Ovary (tissue), 3 donors: ENCODE results near the gene AMFR.

Experiments used
- EP300 ChIP-seq: sonication (generic); formaldehyde crosslinking; IDR thresholded peaks from one replicate; pipeline ENCODE4 v1.6.1; 2017; ENCODE audit warnings: antibody characterized with exemption
- TF ChIP-seq, protein P1 (sequence below), 3 donors: fragments of 450-650 bp in 2 of 3; fragments of 200-600 bp in 1 of 3; IDR thresholded peaks; one replicate each; pipeline versions ENCODE4 v1.5.1 to v1.8.0; 2016 to 2022; ENCODE audit warnings: antibody characterized with exemption in 3 of 3, mild to moderate bottlenecking in 1 of 3
- donor health status: DM: no; HTN: no; CAD: no.

DNA sequence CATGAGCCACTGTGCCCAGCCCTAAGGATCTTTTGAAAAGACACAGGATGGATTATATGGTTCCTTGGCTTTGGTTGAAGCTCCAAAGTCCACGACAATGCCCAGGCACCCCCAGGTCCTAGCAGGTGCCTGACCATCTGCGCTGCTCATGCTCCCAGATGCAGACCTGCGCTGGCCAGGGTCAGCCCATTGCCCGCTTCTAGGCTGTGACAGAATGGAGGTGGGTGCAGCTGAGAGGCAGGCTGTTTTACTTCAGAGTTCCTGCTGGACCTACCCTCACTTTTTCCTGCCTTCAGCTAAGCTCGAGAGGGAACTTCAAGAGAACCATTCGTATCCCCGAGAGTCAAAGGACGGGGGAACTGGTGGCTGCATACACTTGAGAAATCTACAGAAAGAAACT lies 60.5 kb downstream of the AMFR start:
- TF ChIP-seq, protein P1, sequence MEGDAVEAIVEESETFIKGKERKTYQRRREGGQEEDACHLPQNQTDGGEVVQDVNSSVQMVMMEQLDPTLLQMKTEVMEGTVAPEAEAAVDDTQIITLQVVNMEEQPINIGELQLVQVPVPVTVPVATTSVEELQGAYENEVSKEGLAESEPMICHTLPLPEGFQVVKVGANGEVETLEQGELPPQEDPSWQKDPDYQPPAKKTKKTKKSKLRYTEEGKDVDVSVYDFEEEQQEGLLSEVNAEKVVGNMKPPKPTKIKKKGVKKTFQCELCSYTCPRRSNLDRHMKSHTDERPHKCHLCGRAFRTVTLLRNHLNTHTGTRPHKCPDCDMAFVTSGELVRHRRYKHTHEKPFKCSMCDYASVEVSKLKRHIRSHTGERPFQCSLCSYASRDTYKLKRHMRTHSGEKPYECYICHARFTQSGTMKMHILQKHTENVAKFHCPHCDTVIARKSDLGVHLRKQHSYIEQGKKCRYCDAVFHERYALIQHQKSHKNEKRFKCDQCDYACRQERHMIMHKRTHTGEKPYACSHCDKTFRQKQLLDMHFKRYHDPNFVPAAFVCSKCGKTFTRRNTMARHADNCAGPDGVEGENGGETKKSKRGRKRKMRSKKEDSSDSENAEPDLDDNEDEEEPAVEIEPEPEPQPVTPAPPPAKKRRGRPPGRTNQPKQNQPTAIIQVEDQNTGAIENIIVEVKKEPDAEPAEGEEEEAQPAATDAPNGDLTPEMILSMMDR (IDR thresholded peaks at IDR 0.05) = no peak
- TF ChIP-seq EP300 = no peak
